ENCODE results near the gene SLC29A2.

The SLC29A2 gene

DNA sequence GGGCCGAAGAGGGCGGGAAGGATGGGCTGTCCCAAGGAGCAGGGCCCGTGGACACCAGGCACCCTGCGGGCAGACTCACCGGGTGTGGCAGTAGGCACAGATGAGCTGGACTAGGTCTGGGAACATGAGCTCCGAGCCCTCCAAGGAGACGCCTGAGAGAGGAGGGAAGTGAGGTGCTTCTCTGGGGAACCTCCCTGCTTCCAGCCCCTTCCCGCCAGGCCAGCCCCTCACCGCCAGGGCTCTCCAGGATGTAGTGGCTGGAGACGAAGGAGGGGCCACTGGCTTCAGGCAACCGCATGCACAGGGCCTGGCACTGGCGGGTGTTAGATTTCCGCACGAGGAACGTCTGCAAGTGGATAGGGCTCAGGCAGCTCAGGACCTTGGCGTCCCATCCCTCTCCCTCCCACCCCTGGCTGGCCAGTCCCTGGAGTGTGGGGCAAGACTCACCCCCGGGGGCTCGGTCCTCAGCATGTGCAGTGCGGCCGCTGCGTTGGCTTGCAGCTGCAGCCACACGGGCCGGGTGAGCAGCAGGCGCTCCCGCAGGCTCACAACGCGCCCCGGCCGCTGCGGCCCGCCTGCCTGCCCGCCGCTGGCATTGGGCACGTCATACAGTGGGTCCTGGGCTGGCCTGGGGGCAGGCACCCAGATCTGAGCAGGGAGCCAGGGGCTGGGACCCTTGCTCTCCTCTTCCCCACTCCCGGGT lies 35.9 kb downstream of the SLC29A2 start:
- in situ Hi-C loops (cut with HindIII; ENCODE audit: low sequenced_read_pairs), result no loop called here

GRCh38 chr11:66334605-66335442 lies 36.7 kb downstream of the SLC29A2 start:
- in situ Hi-C loops (cut with HindIII; ENCODE audit: low sequenced_read_pairs), result loop anchor here (5.0 kb wide), 2 partner anchors 53 to 97 kb away; no protein-coding TSS in a partner anchor

- in situ Hi-C loops (cut with HindIII; ENCODE audit: low sequenced_read_pairs), result loop anchor here (5.0 kb wide), 2 partner anchors 52 to 98 kb away; no protein-coding TSS in a partner anchor
These were observed 37.5 kb downstream of the SLC29A2 start for GRCh38 chr11:66333896-66334604.

- in situ Hi-C loops (cut with HindIII; ENCODE audit: low sequenced_read_pairs), result loop anchor here (5.0 kb wide), 2 partner anchors 51 to 99 kb away; no protein-coding TSS in a partner anchor
These were observed 38.2 kb downstream of the SLC29A2 start for GRCh38 chr11:66333220-66333877.

DNA sequence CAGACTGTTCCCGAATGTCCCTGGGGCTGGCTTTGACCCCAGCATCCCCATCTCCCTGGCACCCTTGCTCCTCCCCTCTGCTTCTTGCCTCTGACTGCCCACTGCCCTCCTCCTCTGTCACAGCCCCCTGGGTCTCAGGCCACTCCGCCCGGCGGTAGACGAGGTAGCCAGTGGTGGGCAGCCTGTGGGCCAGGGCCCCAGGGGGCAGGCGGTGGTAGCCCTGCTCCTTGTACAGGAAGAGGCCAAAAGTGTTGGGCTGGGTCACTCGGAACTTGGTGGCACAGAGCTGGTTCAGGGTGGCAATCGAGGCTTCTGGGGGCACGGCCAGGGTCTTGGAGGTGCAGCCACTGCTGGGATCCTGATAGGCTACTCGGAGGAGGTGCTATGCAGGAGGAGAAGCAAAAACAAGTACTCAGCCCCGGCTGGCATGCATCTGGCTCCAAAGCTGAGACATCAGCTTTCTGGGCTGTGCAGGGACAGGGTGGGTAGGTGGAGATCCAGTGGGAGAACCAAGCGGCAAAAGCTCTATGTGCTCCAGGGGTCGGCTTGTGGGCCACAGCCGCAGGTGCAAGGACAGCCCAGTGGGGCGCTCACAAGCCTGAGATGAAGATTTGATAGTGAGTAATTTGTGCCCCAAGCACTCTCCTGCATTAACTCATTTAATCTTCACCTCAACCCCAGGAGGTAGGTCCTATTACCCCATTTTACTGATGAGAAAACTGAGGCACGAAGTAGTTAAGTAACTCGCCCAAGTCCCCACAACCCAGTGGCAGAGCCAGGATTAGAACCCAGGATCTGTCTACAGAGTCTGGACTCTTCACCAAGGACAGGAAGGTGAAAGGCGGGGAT lies 39.0 kb downstream of the SLC29A2 start:
- in situ Hi-C loops (cut with HindIII; ENCODE audit: low sequenced_read_pairs), result loop anchor here (5.0 kb wide), 2 partner anchors 50 to 100 kb away; no protein-coding TSS in a partner anchor

DNA sequence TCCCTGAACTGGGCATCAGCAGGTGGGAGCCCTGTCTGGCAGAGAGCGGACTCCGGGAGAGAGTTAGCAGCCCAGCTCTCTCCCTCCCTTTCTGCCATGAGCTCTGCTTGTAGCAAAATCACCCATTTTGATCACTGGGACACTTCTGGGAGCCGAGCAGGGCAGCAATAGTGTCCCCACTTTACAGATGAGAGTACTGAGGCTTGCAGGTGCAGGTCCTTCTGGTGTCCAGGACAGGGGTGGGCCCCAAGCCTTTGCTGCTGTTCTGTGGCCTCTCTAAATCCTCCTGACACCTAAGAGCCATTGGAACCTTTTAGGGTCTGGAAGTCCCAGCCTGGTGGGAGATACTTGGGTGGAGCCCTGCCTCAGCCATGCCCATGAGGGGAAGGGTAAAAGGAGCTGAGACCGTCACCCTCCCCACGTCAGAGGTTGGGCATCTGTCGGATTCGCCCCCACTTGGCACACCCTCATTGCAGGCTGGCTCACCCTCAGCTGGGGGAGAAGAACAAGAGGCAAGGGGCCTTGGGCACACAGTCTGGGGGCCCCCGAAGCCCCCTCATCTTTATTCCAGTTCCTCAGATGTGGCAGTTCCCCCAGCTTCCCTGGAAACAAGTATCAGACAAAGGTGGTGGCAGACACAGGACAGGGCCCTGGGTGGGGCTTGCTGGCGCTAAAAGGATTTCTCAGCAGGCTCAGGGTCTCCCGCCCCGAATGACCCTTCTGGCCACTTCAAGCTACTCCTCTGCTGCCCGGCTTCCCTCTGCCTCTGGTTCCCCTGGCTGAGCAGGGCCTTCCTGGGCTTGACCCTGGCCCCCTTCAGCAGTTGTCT lies 39.8 kb downstream of the SLC29A2 start:
- in situ Hi-C loops (cut with HindIII; ENCODE audit: low sequenced_read_pairs), result loop anchor here (5.0 kb wide), 2 partner anchors 49 to 101 kb away; no protein-coding TSS in a partner anchor

DNA sequence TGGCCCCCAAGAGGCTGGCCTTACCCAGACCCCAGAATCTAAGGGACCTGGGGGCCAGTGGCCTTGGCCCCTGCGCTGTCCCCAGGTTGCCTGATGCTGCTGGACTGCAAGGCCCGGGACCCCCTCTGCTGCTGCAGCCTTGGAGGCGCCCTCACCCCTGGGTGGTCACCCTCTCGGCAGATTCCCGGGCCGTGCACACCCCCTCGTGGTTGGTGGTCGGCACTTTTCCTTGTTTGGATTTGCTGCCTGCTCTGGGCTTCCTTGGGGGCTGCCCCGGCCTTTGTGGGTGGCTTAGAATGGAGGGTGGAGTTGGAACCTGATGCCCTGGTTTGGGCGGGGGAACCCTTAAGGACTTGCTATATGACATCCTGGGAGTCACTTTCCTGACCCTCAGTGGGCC lies 40.6 kb downstream of the SLC29A2 start:
- in situ Hi-C loops (cut with HindIII; ENCODE audit: low sequenced_read_pairs), result loop anchor here (5.0 kb wide), 2 partner anchors 49 to 101 kb away; no protein-coding TSS in a partner anchor

- in situ Hi-C loops (cut with HindIII; ENCODE audit: low sequenced_read_pairs), result no loop called here
These were observed 42.3 kb downstream of the SLC29A2 start for GRCh38 chr11:66329165-66329673.

DNA sequence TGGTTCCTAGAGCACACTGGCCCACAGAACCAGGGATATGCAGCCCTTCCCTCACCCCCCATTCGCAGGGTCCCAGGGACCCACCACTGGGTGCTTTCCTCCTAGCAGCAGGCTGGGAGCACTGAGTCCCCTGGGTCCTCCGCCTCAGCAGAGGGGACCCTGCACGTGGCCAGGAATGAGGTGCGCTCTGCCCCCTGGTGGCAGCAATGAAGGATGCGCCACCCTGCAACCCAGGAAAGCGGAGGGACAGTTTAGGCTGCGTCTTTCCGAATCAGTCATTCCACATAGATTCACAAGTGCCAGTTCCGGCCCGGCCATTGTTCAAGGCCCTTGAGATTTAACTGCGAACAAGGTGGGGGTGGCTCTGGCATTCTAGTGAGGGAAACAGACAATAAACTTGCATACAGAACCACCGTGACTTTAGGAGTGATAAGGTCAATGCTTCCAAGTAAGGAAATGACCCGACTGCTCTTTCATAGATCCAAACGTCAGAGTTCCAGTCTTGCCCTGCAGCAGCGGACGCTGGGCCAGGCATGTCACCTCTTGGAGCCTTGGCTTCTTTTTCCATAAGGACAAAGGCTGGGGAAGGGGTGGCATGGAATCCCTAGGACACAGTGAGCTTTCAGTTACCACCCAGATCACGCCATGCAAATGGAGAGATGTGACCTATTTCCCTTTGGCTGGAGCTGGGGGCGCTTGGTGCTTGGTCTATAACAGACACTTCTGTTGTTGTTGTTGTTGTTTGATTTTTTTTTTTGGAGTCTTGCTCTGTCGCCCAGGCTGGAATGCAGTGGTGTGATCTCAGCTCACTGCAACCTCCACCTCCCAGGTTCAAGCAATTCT lies 43.0 kb downstream of the SLC29A2 start:
- in situ Hi-C loops (cut with HindIII; ENCODE audit: low sequenced_read_pairs), result no loop called here

DNA sequence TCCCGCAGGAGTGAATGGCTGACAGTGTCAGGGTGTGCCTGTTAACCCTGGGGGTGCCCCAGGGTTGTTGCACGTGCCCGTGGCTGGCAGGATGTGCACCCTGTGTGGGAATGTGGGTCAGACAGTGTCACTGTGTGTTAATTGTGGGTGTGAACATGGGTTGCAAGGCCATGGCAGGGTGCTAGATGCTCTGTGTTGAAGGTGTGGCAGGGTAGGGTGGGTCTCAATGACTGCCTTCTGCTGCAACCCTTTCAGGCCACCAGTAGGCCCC lies 43.6 kb downstream of the SLC29A2 start:
- in situ Hi-C loops (cut with HindIII; ENCODE audit: low sequenced_read_pairs), result no loop called here

DNA sequence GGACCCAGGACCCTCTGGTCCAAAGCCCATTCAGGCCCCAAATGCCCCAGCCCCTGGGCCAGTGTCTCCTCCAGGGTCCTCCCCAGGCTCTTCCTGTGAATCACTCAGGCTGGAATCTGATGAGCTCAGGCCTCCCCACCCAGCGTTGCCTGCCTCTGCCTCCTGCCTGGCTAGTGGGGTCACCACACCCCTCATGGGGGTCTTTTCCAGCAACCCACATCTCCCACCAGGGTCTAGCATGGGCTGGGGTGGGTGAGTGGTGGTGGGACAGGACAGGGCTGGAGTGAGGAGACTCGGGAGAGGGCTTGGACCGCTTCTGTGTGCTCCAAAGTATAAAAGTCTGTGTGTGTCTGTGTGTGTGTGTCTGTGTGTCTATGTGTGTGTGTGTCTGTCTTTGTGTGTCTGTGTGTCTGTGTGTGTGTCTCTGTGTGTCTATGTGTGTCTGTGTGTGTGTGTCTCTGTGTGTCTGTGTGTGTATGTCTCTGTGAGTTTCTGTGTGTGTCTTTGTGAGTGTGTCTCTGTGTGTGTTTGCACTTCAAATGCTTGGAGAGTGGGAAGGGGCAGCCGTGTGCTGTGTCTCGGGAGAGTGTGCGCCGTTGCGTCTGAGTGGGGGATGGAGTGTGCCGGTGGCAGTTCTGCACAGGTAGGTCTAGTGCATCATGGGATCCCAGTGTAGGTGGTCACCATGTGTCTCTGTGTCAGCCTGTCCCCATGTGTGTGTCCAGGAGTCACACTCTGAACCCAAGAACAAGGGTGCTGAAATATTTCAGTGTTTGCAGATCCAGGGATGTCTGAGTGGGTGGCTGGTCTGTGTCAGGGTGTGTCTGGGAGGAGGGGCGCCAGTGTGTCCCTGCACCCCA lies 44.2 kb downstream of the SLC29A2 start:
- in situ Hi-C loops (cut with HindIII; ENCODE audit: low sequenced_read_pairs), result no loop called here

- in situ Hi-C loops (cut with HindIII; ENCODE audit: low sequenced_read_pairs), result no loop called here
These were observed 45.1 kb downstream of the SLC29A2 start for GRCh38 chr11:66326261-66327111.

- in situ Hi-C loops (cut with HindIII; ENCODE audit: low sequenced_read_pairs), result no loop called here
These were observed 46.3 kb downstream of the SLC29A2 start for GRCh38 chr11:66325263-66325671.

DNA sequence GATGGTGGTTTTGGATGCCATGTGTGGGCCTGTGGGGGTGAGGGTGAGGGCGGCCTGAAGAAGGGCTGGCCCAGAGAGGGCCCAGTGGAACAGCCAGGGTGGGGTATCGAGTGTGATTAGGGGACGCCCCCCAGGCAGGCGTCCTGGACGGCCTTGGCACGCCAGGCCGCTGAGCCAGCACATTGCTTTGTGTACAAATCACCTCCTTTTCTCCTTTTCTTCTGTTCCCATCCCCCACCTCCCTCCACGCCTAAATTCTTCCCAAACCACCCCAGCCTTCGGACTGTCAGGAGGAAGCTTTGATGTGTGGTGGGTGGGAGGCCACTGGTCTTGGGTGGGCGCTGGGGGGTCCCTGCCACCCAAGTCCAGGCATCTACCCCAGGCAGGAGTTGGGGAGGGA lies 46.9 kb downstream of the SLC29A2 start:
- in situ Hi-C loops (cut with HindIII; ENCODE audit: low sequenced_read_pairs), result no loop called here

DNA sequence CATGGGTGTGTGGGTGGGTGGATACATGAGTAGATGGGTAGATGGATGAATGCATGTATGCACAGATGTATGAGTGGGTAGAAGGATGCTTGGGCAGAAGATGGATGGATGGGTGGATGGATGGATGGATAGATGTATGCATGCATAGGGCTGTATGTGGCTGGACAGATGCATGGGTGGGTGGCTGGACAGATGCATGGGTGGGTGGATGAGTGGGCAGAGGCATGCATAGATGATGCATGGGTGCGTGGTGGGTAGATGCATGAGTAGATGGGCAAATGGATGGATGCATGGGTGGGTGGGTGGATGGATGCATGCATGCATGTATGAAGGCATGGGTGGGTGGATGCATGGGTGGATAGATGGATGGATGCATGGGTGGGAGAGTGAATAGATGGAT lies 47.9 kb downstream of the SLC29A2 start:
- in situ Hi-C loops (cut with HindIII; ENCODE audit: low sequenced_read_pairs), result no loop called here
